ENCODE results near the gene TIGD7.

Gene TIGD7

GRCh38 chr16:3295783-3296182, 9.4 kb downstream of the TIGD7 start:
- no peak for DNase-seq (ENCODE audit: low read depth)
- no peak for TF ChIP-seq CTCF (IDR thresholded peaks at IDR 0.05; ENCODE audit: control insufficient read depth, extremely low read depth, insufficient read depth)
- H3K4me3 ChIP-seq (ENCODE audit: low read depth, low read length) = no peak overlapping the region

GRCh38 chr16:3295209-3295608, 10.0 kb downstream of the TIGD7 start:
- no peak overlapping the region for H3K4me3 ChIP-seq (ENCODE audit: low read depth, low read length)
- no peak for TF ChIP-seq CTCF (IDR thresholded peaks at IDR 0.05; ENCODE audit: control insufficient read depth, extremely low read depth, insufficient read depth)
- no peak for DNase-seq (ENCODE audit: low read depth)

GRCh38 chr16:3292604-3293003, 12.6 kb downstream of the TIGD7 start:
- no peak for TF ChIP-seq CTCF (IDR thresholded peaks at IDR 0.05; ENCODE audit: control insufficient read depth, extremely low read depth, insufficient read depth)
- H3K4me3 ChIP-seq (ENCODE audit: low read depth, low read length) = no peak overlapping the region
- DNase-seq (ENCODE audit: low read depth) = no peak

GRCh38 chr16:3289998-3290673, 15.1 kb downstream of the TIGD7 start:
- DNase-seq (ENCODE audit: low read depth) = no peak
- TF ChIP-seq CTCF (IDR thresholded peaks at IDR 0.05; ENCODE audit: control insufficient read depth, extremely low read depth, insufficient read depth) = no peak
- no peak overlapping the region for H3K4me3 ChIP-seq (ENCODE audit: low read depth, low read length)

GRCh38 chr16:3285131-3285530, 20.1 kb downstream of the TIGD7 start:
- peak overlapping the region; percentile 100 for H3K4me3 ChIP-seq (ENCODE audit: low read depth, low read length)
- TF ChIP-seq CTCF (IDR thresholded peaks at IDR 0.05; ENCODE audit: control insufficient read depth, extremely low read depth, insufficient read depth) = no peak
- no peak for DNase-seq (ENCODE audit: low read depth)

- TF ChIP-seq CTCF (IDR thresholded peaks at IDR 0.05; ENCODE audit: control insufficient read depth, extremely low read depth, insufficient read depth) = no peak
- peak overlapping the region; percentile 100 for H3K4me3 ChIP-seq (ENCODE audit: low read depth, low read length)
- no peak for DNase-seq (ENCODE audit: low read depth)
These were observed 21.4 kb downstream of the TIGD7 start for GRCh38 chr16:3283543-3284447.
